Immature natural killer cell (primary cell): ENCODE results near the gene NBPF20. TPM values are rescaled to one million over a fixed set of nuclear protein-coding genes. Genes with fewer than 3 reads are reported as not detected.
"Not testable (repeated sequence)": the region's sequence is repeated elsewhere in the genome, so short reads cannot be mapped to it uniquely, and the experiment has no call there.

Experiments used
- DNase-seq, 3 donors: peaks; one replicate each; pipeline ENCODE4 v3.0.0; 2022; ENCODE audit warnings: mixed read lengths in 1 of 3
- H3K27ac Mint-ChIP-seq, 6 donors: one replicate each; pipeline ENCODE4 v1.8.0; 2020; ENCODE audit warnings: mixed read lengths in 6 of 6, mild to moderate bottlenecking in 5 of 6, inconsistent platforms in 4 of 6, moderate library complexity in 3 of 6
- H3K27me3 Mint-ChIP-seq, 3 donors: one replicate each; pipeline ENCODE4 v1.8.0; 2020 to 2021; ENCODE audit warnings: low read depth in 3 of 3, mild to moderate bottlenecking in 3 of 3, mixed read lengths in 3 of 3, moderate library complexity in 3 of 3, inconsistent platforms in 1 of 3
- H3K36me3 Mint-ChIP-seq, 3 donors: one replicate each; pipeline ENCODE4 v1.8.0; 2020; ENCODE audit warnings: mixed read lengths in 3 of 3, inconsistent platforms in 2 of 3, mild to moderate bottlenecking in 2 of 3
- H3K4me1 Mint-ChIP-seq, 2 donors: one replicate each; pipeline ENCODE4 v1.8.0; 2020; ENCODE audit warnings: inconsistent platforms in 2 of 2, mild to moderate bottlenecking in 2 of 2, mixed read lengths in 2 of 2, moderate library complexity in 1 of 2
- H3K4me3 Mint-ChIP-seq, 5 donors: one replicate each; pipeline ENCODE4 v1.8.0; 2020; ENCODE audit warnings: mild to moderate bottlenecking in 5 of 5, mixed read lengths in 5 of 5, inconsistent platforms in 3 of 5, moderate library complexity in 3 of 5
- H3K9me3 Mint-ChIP-seq, 6 donors: one replicate each; pipeline ENCODE4 v1.8.0; 2020; ENCODE audit warnings: mild to moderate bottlenecking in 6 of 6, mixed read lengths in 6 of 6, inconsistent platforms in 4 of 6, moderate library complexity in 3 of 6
- polyA plus RNA-seq, 3 donors: library from polyadenylated mRNA; unstranded; fragments of 300-500 nt; fragmentation: Illumina TruSeq; gene quantifications; one replicate each; pipeline ENCODE4 v1.2.3, GENCODE V29; 2021

NBPF20 gene, protein sequence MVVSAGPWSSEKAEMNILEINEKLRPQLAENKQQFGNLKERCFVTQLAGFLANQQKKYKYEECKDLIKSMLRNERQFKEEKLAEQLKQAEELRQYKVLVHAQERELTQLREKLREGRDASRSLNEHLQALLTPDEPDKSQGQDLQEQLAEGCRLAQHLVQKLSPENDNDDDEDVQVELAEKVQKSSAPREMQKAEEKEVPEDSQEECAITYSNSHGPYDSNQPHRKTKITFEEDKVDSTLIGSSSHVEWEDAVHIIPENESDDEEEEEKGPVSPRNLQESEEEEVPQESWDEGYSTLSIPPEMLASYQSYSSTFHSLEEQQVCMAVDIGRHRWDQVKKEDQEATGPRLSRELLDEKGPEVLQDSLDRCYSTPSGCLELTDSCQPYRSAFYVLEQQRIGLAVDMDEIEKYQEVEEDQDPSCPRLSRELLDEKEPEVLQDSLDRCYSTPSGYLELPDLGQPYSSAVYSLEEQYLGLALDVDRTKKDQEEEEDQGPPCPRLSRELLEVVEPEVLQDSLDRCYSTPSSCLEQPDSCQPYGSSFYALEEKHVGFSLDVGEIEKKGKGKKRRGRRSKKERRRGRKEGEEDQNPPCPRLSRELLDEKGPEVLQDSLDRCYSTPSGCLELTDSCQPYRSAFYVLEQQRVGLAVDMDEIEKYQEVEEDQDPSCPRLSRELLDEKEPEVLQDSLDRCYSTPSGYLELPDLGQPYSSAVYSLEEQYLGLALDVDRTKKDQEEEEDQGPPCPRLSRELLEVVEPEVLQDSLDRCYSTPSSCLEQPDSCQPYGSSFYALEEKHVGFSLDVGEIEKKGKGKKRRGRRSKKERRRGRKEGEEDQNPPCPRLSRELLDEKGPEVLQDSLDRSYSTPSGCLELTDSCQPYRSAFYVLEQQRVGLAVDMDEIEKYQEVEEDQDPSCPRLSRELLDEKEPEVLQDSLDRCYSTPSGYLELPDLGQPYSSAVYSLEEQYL (N-terminal part only)
- polyA plus RNA-seq, result under 1 TPM; 0.09 to 0.23 (median 0.22) TPM

DNA sequence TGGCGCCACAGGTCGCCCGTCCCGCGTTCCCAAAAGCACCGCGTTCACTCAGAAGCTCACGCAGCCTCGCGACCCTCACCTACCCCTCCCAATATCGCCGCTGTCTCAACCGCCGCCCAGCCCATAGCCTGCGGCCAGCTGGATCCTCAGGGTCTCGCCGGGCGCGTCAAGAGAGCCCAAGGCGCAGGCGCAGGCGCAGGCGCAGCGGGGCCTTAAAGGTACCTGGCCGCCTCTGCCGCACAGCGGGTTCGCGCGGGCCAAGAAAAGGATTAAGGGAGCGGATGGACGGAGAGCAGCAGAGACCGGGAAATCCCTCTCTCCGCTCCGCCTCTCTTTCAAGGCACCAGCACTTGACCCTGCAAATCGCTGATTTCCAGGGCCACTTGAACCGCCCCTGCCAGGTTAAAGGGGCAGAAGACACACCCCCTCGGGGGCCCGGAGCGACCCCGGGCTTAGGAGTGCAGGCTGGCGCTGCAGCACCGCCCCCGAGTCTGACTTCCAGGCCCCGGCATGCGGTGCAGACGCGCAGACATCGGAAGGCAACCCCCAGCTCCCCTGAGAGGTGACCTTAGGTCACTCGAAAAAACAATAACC is at the start of gene NBPF20:
NBPF20 (minus strand) TSS at position 168 of the 594 bp plus-strand sequence. CDS start 20,331 bp downstream, outside the sequence.
- peaks cover 10 to 19% of the 10 kb centered on the region in 2 donors for H3K4me1 Mint-ChIP-seq
- peak within 1 kb of the TSS; percentile 95 to 98 (median 96) for H3K4me3 Mint-ChIP-seq
- H3K27me3 Mint-ChIP-seq, result peaks cover 22 to 31% (median 30%) of the 10 kb centered on the region in 3 donors
- peak within 1 kb of the TSS; percentile 7 to 90 (median 74) for H3K27ac Mint-ChIP-seq
- H3K36me3 Mint-ChIP-seq, result peaks cover 5 to 15% (median 9%) of the 10 kb centered on the region in 3 donors
- peaks cover 4 to 27% (median 16%) of the 10 kb centered on the region in 6 donors for H3K9me3 Mint-ChIP-seq
- peak; percentile 66 to 74 (median 70) for DNase-seq

DNA sequence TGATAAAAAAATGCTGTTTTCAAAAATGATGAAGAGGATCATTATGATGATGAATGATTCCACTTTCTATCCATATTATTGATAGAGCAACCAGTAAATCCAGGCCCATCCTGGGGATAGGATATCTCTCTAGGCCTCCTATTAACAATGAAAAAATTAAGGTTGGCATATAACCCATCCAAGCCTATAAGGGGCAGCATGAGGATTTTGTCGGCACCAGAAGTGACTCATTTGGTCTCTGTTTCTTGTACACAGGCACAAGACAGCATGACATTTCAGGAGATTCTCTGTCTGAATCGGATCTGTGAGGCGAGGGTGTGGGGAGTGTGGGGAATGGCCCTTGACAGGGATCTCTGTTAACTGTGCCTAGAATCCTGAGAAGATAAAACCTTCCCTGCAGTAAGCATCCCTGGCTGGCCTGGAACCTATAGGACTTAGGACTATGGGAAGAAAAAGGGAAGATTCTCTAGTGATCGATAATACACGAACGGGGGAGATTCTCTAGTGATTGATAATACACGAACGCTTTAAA is 49.5 kb upstream of the NBPF20 start:
- not testable (repeated sequence) for H3K27ac Mint-ChIP-seq, H3K4me3 Mint-ChIP-seq, H3K9me3 Mint-ChIP-seq, H3K36me3 Mint-ChIP-seq, H3K4me1 Mint-ChIP-seq, H3K27me3 Mint-ChIP-seq, DNase-seq

DNA sequence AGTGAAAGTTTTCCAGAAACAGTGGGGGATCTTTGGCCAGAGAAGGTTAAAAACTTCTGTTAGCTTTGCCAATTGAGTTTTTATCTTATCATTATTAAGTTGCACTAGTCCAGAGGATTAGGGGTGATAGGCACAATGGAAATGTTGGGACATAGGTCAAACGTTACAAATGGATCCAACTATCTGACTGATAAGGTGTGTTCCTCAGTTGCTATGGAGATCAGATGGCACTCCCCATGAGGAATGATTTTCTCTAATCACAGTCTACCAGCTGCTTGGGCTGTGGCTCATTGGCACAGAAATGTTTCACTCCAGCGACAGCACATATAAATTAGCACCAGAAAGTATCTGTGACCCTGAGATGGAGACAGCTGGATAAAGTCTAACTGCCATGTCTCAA is 47.3 kb upstream of the NBPF20 start:
- H3K4me3 Mint-ChIP-seq, DNase-seq, H3K4me1 Mint-ChIP-seq, H3K36me3 Mint-ChIP-seq, H3K27me3 Mint-ChIP-seq, H3K9me3 Mint-ChIP-seq, H3K27ac Mint-ChIP-seq: not testable (repeated sequence)

DNA sequence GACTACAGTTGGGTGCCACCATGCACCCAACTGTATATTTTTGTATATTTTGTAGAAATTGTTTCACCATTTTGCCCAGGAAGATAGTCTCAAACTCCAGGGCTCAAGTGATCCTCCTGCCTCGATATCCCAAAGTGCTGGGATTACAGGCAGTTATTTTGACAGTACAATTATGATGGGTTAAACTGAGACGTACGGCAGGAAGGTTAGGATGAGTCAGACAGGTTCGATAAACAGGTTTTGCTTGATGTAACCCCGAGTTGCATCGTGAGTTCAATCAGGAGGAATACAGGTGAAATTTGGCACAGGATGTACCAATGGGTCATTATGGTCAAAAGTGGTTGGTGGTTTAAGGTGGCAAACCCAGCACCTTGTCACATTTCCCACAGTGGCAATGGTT is 46.0 kb upstream of the NBPF20 start:
- not testable (repeated sequence) for H3K27me3 Mint-ChIP-seq, H3K27ac Mint-ChIP-seq, H3K4me1 Mint-ChIP-seq, H3K9me3 Mint-ChIP-seq, H3K4me3 Mint-ChIP-seq, DNase-seq, H3K36me3 Mint-ChIP-seq

DNA sequence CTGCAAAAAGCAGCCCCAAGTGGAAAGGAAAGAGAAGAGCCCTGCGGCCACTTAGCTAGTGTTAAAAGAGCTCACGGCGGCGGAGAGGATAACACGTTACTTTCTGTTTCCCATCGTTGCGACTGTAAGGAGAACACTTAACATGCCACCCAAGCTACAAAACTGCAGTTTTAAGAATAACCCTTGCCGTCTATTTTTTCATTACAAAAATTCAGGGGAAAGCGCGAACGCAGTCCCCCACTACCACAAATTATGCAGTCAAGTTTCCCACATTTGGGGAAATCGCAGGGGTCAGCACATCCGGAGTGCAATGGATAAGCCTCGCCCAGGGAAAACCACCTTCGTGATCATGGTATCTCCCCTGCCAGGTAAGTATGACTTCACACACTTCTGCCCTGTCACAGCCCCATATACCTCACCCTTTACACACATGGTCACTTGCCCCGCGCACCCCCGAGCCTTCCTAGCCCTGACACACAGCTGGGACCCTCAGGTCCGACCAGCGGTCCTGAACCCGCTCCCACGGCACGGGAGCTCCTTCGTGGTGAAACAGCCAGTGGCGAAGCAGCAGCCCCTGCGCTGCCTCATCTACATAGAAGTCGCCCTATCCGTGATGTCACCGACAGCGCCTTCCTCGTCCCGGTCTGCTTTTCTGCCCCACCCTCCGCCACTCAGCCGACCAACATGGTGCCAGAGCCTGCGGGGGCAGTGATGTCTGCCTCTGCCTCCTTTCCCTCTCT is 40.2 kb upstream of the NBPF20 start:
- not testable (repeated sequence) for H3K9me3 Mint-ChIP-seq, H3K4me1 Mint-ChIP-seq, H3K27me3 Mint-ChIP-seq, H3K36me3 Mint-ChIP-seq
- Mint-ChIP-seq H3K4me3 (peak overlapping the region; percentile 82 to 93 (median 88)), H3K27ac (peak overlapping the region; percentile 1 to 92 (median 78))
- DNase-seq, result peak; percentile 43 to 71 (median 46)

DNA sequence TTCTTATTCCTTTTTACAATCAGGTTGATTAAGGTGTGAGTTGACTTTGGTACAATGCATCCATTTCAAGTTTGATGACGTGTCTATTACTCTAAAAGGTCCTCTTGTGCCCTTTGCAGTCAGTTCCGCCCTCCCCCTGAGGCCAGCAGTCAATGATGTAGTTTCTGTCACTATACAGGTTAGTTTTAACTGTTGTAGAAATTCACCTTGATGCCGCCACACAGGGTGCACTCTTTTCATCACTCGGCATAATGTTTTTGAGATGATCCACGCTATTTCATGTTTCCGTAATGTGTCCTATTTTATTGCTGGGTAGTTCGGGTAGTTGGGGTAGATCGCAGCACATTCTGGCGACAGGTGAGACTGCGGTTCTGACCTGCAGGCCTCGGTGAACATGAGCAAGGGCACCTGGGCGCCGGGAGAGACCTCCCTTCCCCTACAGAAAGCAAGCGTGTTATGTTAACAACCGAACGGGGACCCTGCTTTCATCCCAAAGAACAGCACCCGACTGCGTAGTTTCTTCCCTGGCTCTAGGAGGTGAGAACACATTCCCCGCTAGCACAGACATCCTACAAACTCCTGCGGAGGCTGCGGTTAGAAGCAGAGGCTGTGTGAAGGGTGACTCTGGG is 39.4 kb upstream of the NBPF20 start:
- DNase-seq, H3K27me3 Mint-ChIP-seq, H3K36me3 Mint-ChIP-seq, H3K9me3 Mint-ChIP-seq, H3K4me1 Mint-ChIP-seq: not testable (repeated sequence)
- Mint-ChIP-seq H3K4me3 (peak overlapping the region; percentile 82 to 93 (median 88)), H3K27ac (peak overlapping the region in 4 of 6 donors; percentile 58 to 92 (median 78))

DNA sequence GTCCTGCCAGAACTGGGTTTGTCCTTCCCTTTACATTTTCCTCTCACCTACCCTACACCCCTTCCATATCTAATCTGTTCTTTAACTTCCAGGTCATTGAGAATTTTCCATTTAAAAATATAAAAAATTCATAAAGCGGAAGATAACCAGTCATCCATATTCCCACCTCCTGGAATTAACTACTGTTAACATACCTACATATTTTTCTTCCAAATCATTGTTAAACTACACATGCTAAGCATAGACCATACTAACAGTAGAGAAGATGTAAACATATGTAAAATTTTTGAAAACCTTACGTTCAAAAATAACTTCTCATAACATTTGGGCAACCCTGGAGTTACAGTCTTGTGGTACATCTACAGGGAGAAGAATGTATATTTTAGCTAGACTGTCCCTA is 38.6 kb upstream of the NBPF20 start:
- H3K4me1 Mint-ChIP-seq, H3K4me3 Mint-ChIP-seq, DNase-seq, H3K36me3 Mint-ChIP-seq, H3K27ac Mint-ChIP-seq, H3K9me3 Mint-ChIP-seq: not testable (repeated sequence)
- peaks cover 0 to 12% (median 7%) of the 10 kb centered on the region in 3 donors for H3K27me3 Mint-ChIP-seq

DNA sequence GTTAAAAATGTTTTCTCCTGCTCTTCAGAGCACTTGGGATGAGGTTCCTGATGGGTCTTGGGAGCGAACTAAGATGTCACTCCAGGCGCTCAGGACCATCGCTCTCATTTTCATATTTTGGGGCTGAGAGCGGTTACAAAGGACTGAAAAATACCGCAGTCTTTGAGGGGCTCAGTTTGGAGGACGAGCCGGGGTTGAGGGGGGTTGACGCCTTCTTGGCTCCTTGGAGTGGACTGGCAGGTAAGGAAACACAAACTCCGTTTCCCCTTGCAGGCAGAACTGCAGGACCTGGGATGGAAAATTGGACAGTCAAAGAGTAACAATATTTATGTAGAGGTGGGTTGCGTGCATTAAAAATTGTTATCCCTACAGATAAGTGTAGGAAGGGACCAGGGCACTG is 35.3 kb upstream of the NBPF20 start:
- H3K27me3 Mint-ChIP-seq, result peaks cover 3 to 19% (median 6%) of the 10 kb centered on the region in 3 donors
- H3K36me3 Mint-ChIP-seq, H3K4me1 Mint-ChIP-seq, H3K9me3 Mint-ChIP-seq, DNase-seq, H3K27ac Mint-ChIP-seq, H3K4me3 Mint-ChIP-seq: not testable (repeated sequence)

DNA sequence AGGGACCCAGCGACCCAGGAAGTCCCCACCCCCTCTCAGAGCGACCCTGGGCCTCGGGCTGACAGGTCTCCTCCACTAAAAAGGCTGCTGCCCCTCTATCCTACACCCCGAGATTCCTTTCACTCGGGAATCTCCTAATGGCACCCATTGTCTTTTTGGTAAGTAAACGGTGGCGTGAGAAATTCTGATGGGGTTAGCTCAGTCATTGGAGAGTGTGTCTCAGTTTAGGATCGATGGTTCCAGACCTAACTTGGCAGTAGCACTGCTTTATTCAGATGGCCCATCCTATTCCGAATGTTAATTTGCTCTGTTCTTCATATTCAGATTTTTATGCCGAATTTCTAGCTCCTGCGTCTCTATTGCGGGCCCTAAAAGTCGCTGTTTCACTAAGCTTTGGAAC is 34.6 kb upstream of the NBPF20 start:
- not testable (repeated sequence) for H3K36me3 Mint-ChIP-seq, DNase-seq, H3K9me3 Mint-ChIP-seq, H3K27ac Mint-ChIP-seq, H3K4me1 Mint-ChIP-seq, H3K4me3 Mint-ChIP-seq
- H3K27me3 Mint-ChIP-seq, result peaks cover 5 to 16% (median 6%) of the 10 kb centered on the region in 3 donors

DNA sequence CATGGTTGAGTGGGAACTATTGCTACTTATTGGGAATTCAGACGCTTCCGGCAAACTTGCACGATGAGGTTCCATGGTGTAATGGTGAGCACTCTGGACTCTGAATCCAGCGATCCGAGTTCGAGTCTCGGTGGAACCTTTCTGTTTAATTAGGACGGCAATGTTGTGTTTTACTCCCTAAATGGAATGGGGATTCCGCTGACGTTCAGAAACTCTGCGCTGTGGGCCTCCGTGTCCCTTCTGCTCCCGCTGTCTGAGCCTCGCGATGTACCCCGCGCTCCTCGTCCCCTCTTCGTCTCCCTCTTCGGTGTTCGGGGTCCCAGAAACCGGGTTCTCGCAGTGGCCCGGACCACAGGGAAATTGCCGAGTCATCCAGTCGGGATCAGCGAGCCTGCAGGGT is 34.2 kb upstream of the NBPF20 start:
- H3K27me3 Mint-ChIP-seq, result peaks cover 5 to 16% (median 6%) of the 10 kb centered on the region in 3 donors
- H3K4me3 Mint-ChIP-seq, DNase-seq, H3K4me1 Mint-ChIP-seq, H3K9me3 Mint-ChIP-seq, H3K27ac Mint-ChIP-seq, H3K36me3 Mint-ChIP-seq: not testable (repeated sequence)

DNA sequence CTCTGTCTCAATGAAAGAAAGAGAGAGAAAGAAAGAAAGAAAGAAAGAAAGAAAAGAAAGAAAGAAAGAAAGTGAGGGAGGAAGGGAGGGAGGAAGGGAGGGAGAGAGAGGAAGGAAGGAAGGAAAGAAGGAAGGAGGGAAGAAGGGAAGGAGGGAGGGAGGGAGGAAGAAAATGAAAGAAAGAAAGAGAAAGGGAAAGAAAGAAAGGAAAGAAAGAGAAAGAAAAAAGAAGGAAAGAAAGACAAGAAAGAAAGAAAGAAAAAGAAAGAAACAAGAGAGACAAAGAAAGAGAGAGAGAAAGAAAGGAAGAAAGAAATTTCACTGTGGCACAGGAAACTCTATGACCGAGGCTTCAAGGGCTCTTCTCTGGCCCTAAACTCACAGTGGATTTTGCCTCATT is 33.7 kb upstream of the NBPF20 start:
- DNase-seq, result not testable (repeated sequence)

DNA sequence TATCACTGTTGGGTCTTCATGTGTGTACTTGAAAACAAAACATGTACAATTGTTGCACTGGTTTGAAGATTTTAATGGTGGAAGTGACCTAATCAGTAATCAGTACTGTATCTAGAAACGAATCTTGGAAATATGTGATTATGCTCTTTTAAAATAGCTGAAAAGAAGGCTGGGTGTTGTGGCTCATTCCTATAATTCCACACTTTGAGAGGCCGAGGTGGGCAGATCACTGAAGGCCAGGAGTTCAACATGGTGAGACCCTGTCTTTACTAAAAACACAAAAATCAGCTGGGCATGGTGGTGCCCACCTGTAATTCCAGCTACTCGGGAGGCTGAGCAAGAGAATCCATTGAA is 29.4 kb upstream of the NBPF20 start:
- DNase-seq, H3K4me1 Mint-ChIP-seq, H3K27ac Mint-ChIP-seq, H3K36me3 Mint-ChIP-seq, H3K9me3 Mint-ChIP-seq, H3K4me3 Mint-ChIP-seq: not testable (repeated sequence)
- H3K27me3 Mint-ChIP-seq, result peaks cover 6 to 16% (median 7%) of the 10 kb centered on the region in 3 donors

More for the DNA sequence above, 33.7 kb upstream of the NBPF20 start:
- H3K9me3 Mint-ChIP-seq, H3K36me3 Mint-ChIP-seq, H3K4me1 Mint-ChIP-seq, H3K27ac Mint-ChIP-seq, H3K4me3 Mint-ChIP-seq: not testable (repeated sequence)
- peaks cover 4 to 16% (median 5%) of the 10 kb centered on the region in 3 donors for H3K27me3 Mint-ChIP-seq
